HFFc6 (cell line): ENCODE results near the gene CTDNEP1. TPM values are rescaled to one million over a fixed set of nuclear protein-coding genes. Genes with fewer than 3 reads are reported as not detected.
"Not testable (repeated sequence)": the region's sequence is repeated elsewhere in the genome, so short reads cannot be mapped to it uniquely, and the experiment has no call there.

Source experiments
- DNase-seq: peaks from one replicate; pipeline ENCODE4 v3.0.0-alpha.2; 2018
- H3K27ac Mint-ChIP-seq: 2 replicates; pipeline ENCODE4 v1.8.0; 2020; ENCODE audit warnings: mild to moderate bottlenecking, mixed read lengths
- H3K27me3 Mint-ChIP-seq: 2 replicates; pipeline ENCODE4 v1.8.0; 2021; ENCODE audit warnings: mild to moderate bottlenecking, moderate library complexity, mixed read lengths; ENCODE audit not compliant: insufficient read depth
- H3K36me3 Mint-ChIP-seq: 2 replicates; pipeline ENCODE4 v1.8.0; 2021; ENCODE audit warnings: low read depth, mixed read lengths
- H3K4me1 Mint-ChIP-seq: 2 replicates; pipeline ENCODE4 v1.8.0; 2020; ENCODE audit warnings: low read depth, mixed read lengths
- H3K4me3 Mint-ChIP-seq: 2 replicates; pipeline ENCODE4 v1.8.0; 2020; ENCODE audit warnings: mild to moderate bottlenecking, moderate library complexity, mixed read lengths
- H3K9me3 Mint-ChIP-seq: 2 replicates; pipeline ENCODE4 v1.8.0; 2020; ENCODE audit warnings: mild to moderate bottlenecking, mixed read lengths
- CTCF ChIP-seq: fragments of 200-600 bp; sonication (generic); IDR thresholded peaks from 2 replicates; pipeline ENCODE4 v1.5.0; 2021; ENCODE audit warnings: antibody characterized with exemption, mild to moderate bottlenecking
- total RNA-seq, 6 experiments: library from RNA; stranded (reverse); fragmentation: NEBNext Ultra II Directional; extraction: Animal tissue kit (Norgen Biotek cat#: 25700); gene quantifications; 2 replicates in 1 of 6; 3 replicates in 5 of 6; pipeline ENCODE4 v1.2.3, GENCODE V29; 2021

Gene CTDNEP1
- total RNA-seq, 6 experiments from 2014 or later, result 127 to 168 (median 146) TPM

GRCh38 chr17:7249214-7249613, 2.3 kb downstream of the CTDNEP1 start:
- H3K4me1 Mint-ChIP-seq, result peaks cover 33% of the 10 kb centered on the region
- H3K27me3 Mint-ChIP-seq, result no peaks in the 10 kb centered on the region; the same call in 1 of the 2 replicates
- no peak for DNase-seq
- peak overlapping the region; percentile 92 for H3K4me3 Mint-ChIP-seq
- H3K9me3 Mint-ChIP-seq, result no peaks in the 10 kb centered on the region
- H3K27ac Mint-ChIP-seq, result peak overlapping the region; percentile 55; the same call in 1 of the 2 replicates
- H3K36me3 Mint-ChIP-seq, result peaks cover 40% of the 10 kb centered on the region
- TF ChIP-seq CTCF, result no peak

- peaks cover 34% of the 10 kb centered on the region for H3K4me1 Mint-ChIP-seq
- H3K27ac Mint-ChIP-seq, result peak overlapping the region; percentile 55; the same call in 1 of the 2 replicates
- H3K36me3 Mint-ChIP-seq, result peaks cover 40% of the 10 kb centered on the region
- no peak for TF ChIP-seq CTCF
- H3K27me3 Mint-ChIP-seq, result no peaks in the 10 kb centered on the region; the same call in 1 of the 2 replicates
- no peaks in the 10 kb centered on the region for H3K9me3 Mint-ChIP-seq
- no peak for DNase-seq
- peak overlapping the region; percentile 92; the same call in 1 of the 2 replicates for H3K4me3 Mint-ChIP-seq
Measured at GRCh38 chr17:7248796-7249195, 2.7 kb downstream of the CTDNEP1 start.

GRCh38 chr17:7246779-7247178, 4.8 kb downstream of the CTDNEP1 start:
- peaks cover 31% of the 10 kb centered on the region for H3K36me3 Mint-ChIP-seq
- H3K27ac Mint-ChIP-seq, result peak overlapping the region; percentile 40; the same call in 1 of the 2 replicates
- H3K9me3 Mint-ChIP-seq, result no peaks in the 10 kb centered on the region
- TF ChIP-seq CTCF, result no peak
- no peak overlapping the region for H3K4me3 Mint-ChIP-seq
- peaks cover 2% of the 10 kb centered on the region for H3K27me3 Mint-ChIP-seq
- DNase-seq, result no peak
- peaks cover 32% of the 10 kb centered on the region for H3K4me1 Mint-ChIP-seq

DNA sequence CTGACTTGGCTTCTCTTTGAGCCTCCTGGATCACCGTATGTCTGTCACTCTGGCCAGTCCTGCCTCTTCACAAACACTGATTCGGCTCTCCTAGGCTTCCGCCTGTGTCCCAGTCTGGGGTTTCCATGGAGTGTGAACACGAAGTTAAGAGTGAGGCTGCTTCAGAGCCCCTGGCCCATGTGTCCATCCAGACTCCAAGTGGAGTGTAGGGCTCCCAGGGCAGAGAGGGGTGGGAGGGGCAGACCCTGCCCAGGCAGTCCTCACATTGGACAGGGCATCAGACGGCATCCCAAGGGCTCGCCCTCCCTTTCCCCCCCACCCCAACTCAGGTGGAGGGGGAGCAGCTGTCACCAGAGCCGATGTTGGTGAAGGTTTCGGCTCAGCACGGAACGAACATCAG, 7.7 kb downstream of the CTDNEP1 start:
- DNase-seq, H3K4me3 Mint-ChIP-seq, H3K9me3 Mint-ChIP-seq, H3K27me3 Mint-ChIP-seq: not testable (repeated sequence)
- H3K4me1 Mint-ChIP-seq, result peaks cover 36% of the 10 kb centered on the region
- peaks cover 33% of the 10 kb centered on the region for H3K36me3 Mint-ChIP-seq
- peak overlapping the region; percentile 94; the same call in 1 of the 2 replicates for H3K27ac Mint-ChIP-seq

DNA sequence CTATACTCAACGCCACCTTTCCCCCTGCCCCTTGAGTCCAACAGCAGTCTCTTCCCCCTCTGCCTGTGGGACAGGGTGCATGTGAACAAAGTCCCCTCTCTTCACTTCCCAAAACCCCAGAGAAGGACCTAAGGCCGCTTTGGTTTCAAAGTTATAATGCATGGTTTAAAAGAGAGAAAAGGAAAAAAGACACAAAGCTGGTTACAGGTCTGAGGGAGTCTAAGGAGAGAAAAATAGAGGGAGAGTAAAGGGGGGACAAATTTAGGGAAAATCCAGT, 8.1 kb downstream of the CTDNEP1 start:
- peak overlapping the region; percentile 88 for H3K4me3 Mint-ChIP-seq
- no peak for DNase-seq
- H3K27ac Mint-ChIP-seq, result peak overlapping the region; percentile 94
- peaks cover 32% of the 10 kb centered on the region for H3K4me1 Mint-ChIP-seq
- TF ChIP-seq CTCF, result no peak
- peaks cover 33% of the 10 kb centered on the region for H3K36me3 Mint-ChIP-seq
- peaks cover 4% of the 10 kb centered on the region for H3K27me3 Mint-ChIP-seq
- no peaks in the 10 kb centered on the region for H3K9me3 Mint-ChIP-seq

DNA sequence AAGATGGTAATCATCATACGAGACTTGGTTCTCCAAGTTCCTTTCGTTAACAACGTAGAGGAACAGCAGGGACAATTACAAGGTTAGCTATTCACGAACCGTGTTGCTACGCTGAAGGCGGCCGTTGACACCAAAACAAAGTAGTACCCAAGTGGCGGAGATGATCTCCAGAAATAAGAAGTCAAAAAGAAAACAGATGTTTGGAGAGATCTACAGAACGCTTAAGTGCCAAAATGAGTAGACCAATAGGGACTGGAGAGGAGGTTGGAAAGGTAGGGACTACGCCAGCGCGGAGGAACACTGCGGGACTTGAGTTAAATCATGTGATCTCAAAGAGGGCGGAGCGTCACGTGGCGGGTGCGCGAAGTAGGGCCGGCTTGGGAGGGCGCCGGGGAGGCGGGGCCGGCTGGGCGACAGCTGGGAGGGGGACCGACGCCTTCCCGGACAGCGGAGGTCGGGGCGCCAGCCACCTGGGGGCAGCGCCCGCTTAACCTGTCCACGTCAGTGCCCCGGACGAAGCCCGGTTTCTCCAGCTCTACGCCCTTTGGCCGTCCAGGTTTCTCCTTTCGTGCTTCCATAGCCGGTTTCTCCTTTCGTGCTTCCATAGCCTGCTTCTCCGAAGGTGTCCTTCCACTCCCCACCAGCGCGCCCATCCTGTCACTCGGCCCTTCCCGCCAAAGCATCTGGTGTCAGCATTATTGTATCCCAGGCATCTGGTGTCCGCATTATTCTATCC, 8.6 kb downstream of the CTDNEP1 start:
- DNase-seq, result peak; percentile 89
- peaks cover 30% of the 10 kb centered on the region for H3K4me1 Mint-ChIP-seq

More for the DNA sequence above, 8.6 kb downstream of the CTDNEP1 start:
- Mint-ChIP-seq H3K4me3 (peak overlapping the region; percentile 88), H3K27me3 (peaks cover 4% of the 10 kb centered on the region), H3K27ac (peak overlapping the region; percentile 94), H3K9me3 (no peaks in the 10 kb centered on the region), H3K36me3 (peaks cover 33% of the 10 kb centered on the region)
- peak; percentile 29 for TF ChIP-seq CTCF
